Sigmoid colon (tissue), 4 donors: ENCODE data around the gene IL20RB.

ENCODE experiments used
- CTCF ChIP-seq, 4 experiments: fragments of 450-650 bp in 3 of 4; fragments of 200-600 bp in 1 of 4; IDR thresholded peaks; one replicate each; pipeline ENCODE4 v1.5.1; 2016 to 2019; ENCODE audit warnings: antibody characterized with exemption in 4 of 4, mild to moderate bottlenecking in 3 of 4, moderate library complexity in 2 of 4
- EP300 ChIP-seq, 4 donors: sonication (generic); formaldehyde crosslinking; IDR thresholded peaks; one replicate each; pipeline ENCODE4 v1.6.1; 2017; ENCODE audit warnings: antibody characterized with exemption in 4 of 4
- POLR2A ChIP-seq, 2 donors: fragments of 450-650 bp; IDR thresholded peaks; one replicate each; pipeline ENCODE4 v1.6.1; 2016; ENCODE audit warnings: antibody characterized with exemption in 2 of 2, mild to moderate bottlenecking in 2 of 2, moderate library complexity in 2 of 2
- POLR2AphosphoS5 ChIP-seq, 4 donors: sonication (generic); formaldehyde crosslinking; IDR thresholded peaks; one replicate each; pipeline ENCODE4 v1.6.1; 2017; ENCODE audit warnings: antibody characterized with exemption in 4 of 4

- TF ChIP-seq POLR2A (IDR thresholded peaks at IDR 0.05) = no peak
- TF ChIP-seq CTCF (IDR thresholded peaks at IDR 0.05) = no peak
- TF ChIP-seq EP300 (IDR thresholded peaks at IDR 0.05) = no peak
- no peak for TF ChIP-seq POLR2AphosphoS5 (IDR thresholded peaks at IDR 0.05)
These were observed 24.8 kb downstream of the IL20RB start for GRCh38 chr3:136982520-136983138.
